CD8-positive, alpha-beta memory T cell (primary cell): ENCODE results near the gene ZSCAN21. TPM values are rescaled to one million over a fixed set of nuclear protein-coding genes. Genes with fewer than 3 reads are reported as not detected.
A peak's percentile ranks its signal among the peaks of the same experiment; 100 is the strongest.

Experiments used
- CTCF ChIA-PET: fragments of 350-600 bp; sonication (Branson Sonifier 250); formaldehyde crosslinking; loops from one replicate; lab custom pipeline; 2021; ENCODE audit warnings: antibody characterized with exemption; lab: Charles Lee
- POLR2A ChIA-PET: fragments of 350-600 bp; sonication (Branson Sonifier 250); formaldehyde crosslinking; loops from one replicate; lab custom pipeline; 2021; ENCODE audit warnings: antibody characterized with exemption; lab: Charles Lee
- DNase-seq, 5 donors: peaks; one replicate each; pipeline versions ENCODE4 v3.0.0 to v3.0.0-alpha.2; 2020 to 2022; ENCODE audit warnings: mixed read lengths in 1 of 5
- H3K27ac ChIP-seq: one replicate; pipeline ENCODE4 v1.7.0; 2013; ENCODE audit warnings: low read depth, mild to moderate bottlenecking, low read length, moderate library complexity
- H3K27me3 ChIP-seq: 2 replicates; pipeline ENCODE4 v1.7.0; 2013; ENCODE audit warnings: low read length, mild to moderate bottlenecking; ENCODE audit not compliant: insufficient read depth, poor library complexity, severe bottlenecking
- H3K36me3 ChIP-seq: 2 replicates; pipeline ENCODE4 v1.7.0; 2013; ENCODE audit warnings: mild to moderate bottlenecking, low read length, moderate library complexity; ENCODE audit not compliant: insufficient read depth
- H3K4me1 ChIP-seq: 2 replicates; pipeline ENCODE4 v1.7.0; 2013; ENCODE audit warnings: mild to moderate bottlenecking, low read length, moderate library complexity; ENCODE audit not compliant: insufficient read depth
- H3K4me3 ChIP-seq: 2 replicates; pipeline ENCODE4 v1.7.0; 2013; ENCODE audit warnings: mild to moderate bottlenecking, low read length
- H3K9me3 ChIP-seq: 2 replicates; pipeline ENCODE4 v1.7.0; 2013; ENCODE audit warnings: mild to moderate bottlenecking, low read length
- H3K27ac Mint-ChIP-seq, 8 donors: one replicate each; pipeline ENCODE4 v1.8.0; 2020 to 2021; ENCODE audit warnings: mixed read lengths in 8 of 8, mild to moderate bottlenecking in 6 of 8, inconsistent platforms in 3 of 8, moderate library complexity in 3 of 8
- H3K27me3 Mint-ChIP-seq, 2 donors: one replicate each; pipeline ENCODE4 v1.8.0; 2020 to 2021; ENCODE audit warnings: mixed read lengths in 2 of 2, mild to moderate bottlenecking in 1 of 2, moderate library complexity in 1 of 2
- H3K36me3 Mint-ChIP-seq, 3 donors: one replicate each; pipeline ENCODE4 v1.8.0; 2020 to 2021; ENCODE audit warnings: mixed read lengths in 3 of 3, inconsistent platforms in 1 of 3, mild to moderate bottlenecking in 1 of 3
- H3K4me1 Mint-ChIP-seq, 3 donors: one replicate each; pipeline ENCODE4 v1.8.0; 2020 to 2021; ENCODE audit warnings: mixed read lengths in 3 of 3, inconsistent platforms in 1 of 3, mild to moderate bottlenecking in 1 of 3
- H3K4me3 Mint-ChIP-seq, 7 donors: one replicate each; pipeline ENCODE4 v1.8.0; 2020 to 2021; ENCODE audit warnings: mixed read lengths in 7 of 7, mild to moderate bottlenecking in 6 of 7, moderate library complexity in 4 of 7, inconsistent platforms in 2 of 7
- H3K9me3 Mint-ChIP-seq, 5 donors: one replicate each; pipeline ENCODE4 v1.8.0; 2020 to 2022; ENCODE audit warnings: mixed read lengths in 5 of 5, mild to moderate bottlenecking in 3 of 5, moderate library complexity in 2 of 5, inconsistent platforms in 1 of 5
- polyA plus RNA-seq: library from polyadenylated mRNA; unstranded; fragments of 300-500 nt; fragmentation: Illumina TruSeq; gene quantifications from one replicate; pipeline ENCODE4 v1.2.3, GENCODE V29; 2021
- total RNA-seq, 2 experiments: library from RNA; stranded (reverse); gene quantifications; one replicate each; pipeline ENCODE4 v1.2.3, GENCODE V29; 2021

The ZSCAN21 gene
- total and polyA plus RNA-seq, 3 experiments from 2014 or later: 8.2 to 11.3 (median 10.7) TPM

- POLR2A ChIA-PET: no interaction called here
- Histone ChIP-seq H3K4me3 (no peak overlapping the region), H3K4me1 (peaks cover 6% of the 10 kb centered on the region), H3K9me3 (no peaks in the 10 kb centered on the region), H3K27me3 (no peaks in the 10 kb centered on the region), H3K27ac (no peak overlapping the region), H3K36me3 (peaks cover 7% of the 10 kb centered on the region)
- Mint-ChIP-seq H3K4me3 (peak overlapping the region in 1 of 7 donors; percentile 72), H3K27ac (peak overlapping the region in 2 of 8 donors; percentile 27 to 32), H3K4me1 (peaks cover 15 to 29% (median 18%) of the 10 kb centered on the region in 3 donors), H3K27me3 (peaks cover 0 to 4% of the 10 kb centered on the region in 2 donors), H3K36me3 (peaks cover 0 to 23% (median 4%) of the 10 kb centered on the region in 3 donors), H3K9me3 (no peaks in the 10 kb centered on the region)
- peak in 2 of 5 donors; percentile 27 to 46 for DNase-seq
- CTCF ChIA-PET: interaction anchor here (0.6 to 1.3 kb wide), 6 partner anchors 16 to 1593 kb away, joined by 3 to 5 read pairs (median 3); no protein-coding TSS in a partner anchor
These were observed 3.6 kb downstream of the ZSCAN21 start for GRCh38 chr7:100053215-100053614.

GRCh38 chr7:100057006-100057405 lies 7.4 kb downstream of the ZSCAN21 start:
- no peak for DNase-seq
- no peak overlapping the region for H3K27ac ChIP-seq
- H3K36me3 Mint-ChIP-seq: peaks cover 0 to 44% (median 7%) of the 10 kb centered on the region in 3 donors
- no peak overlapping the region for H3K4me3 ChIP-seq
- H3K4me3 Mint-ChIP-seq: no peak overlapping the region
- H3K4me1 Mint-ChIP-seq: peaks cover 2 to 4% (median 4%) of the 10 kb centered on the region in 3 donors
- ChIA-PET CTCF (interaction anchor here (1.0 kb wide), 1 partner anchor 24 kb away, joined by 3 read pairs; no protein-coding TSS in a partner anchor), POLR2A (no interaction called here)
- H3K9me3 ChIP-seq: no peaks in the 10 kb centered on the region
- H3K27ac Mint-ChIP-seq: no peak overlapping the region
- H3K9me3 Mint-ChIP-seq: no peaks in the 10 kb centered on the region
- peaks cover 7% of the 10 kb centered on the region for H3K36me3 ChIP-seq
- H3K27me3 Mint-ChIP-seq: no peaks in the 10 kb centered on the region
- H3K27me3 ChIP-seq: no peaks in the 10 kb centered on the region
- no peaks in the 10 kb centered on the region for H3K4me1 ChIP-seq

GRCh38 chr7:100059251-100059739 lies 9.7 kb downstream of the ZSCAN21 start:
- ChIA-PET POLR2A (no interaction called here), CTCF (no interaction called here)
- no peak overlapping the region for H3K4me3 Mint-ChIP-seq

DNA sequence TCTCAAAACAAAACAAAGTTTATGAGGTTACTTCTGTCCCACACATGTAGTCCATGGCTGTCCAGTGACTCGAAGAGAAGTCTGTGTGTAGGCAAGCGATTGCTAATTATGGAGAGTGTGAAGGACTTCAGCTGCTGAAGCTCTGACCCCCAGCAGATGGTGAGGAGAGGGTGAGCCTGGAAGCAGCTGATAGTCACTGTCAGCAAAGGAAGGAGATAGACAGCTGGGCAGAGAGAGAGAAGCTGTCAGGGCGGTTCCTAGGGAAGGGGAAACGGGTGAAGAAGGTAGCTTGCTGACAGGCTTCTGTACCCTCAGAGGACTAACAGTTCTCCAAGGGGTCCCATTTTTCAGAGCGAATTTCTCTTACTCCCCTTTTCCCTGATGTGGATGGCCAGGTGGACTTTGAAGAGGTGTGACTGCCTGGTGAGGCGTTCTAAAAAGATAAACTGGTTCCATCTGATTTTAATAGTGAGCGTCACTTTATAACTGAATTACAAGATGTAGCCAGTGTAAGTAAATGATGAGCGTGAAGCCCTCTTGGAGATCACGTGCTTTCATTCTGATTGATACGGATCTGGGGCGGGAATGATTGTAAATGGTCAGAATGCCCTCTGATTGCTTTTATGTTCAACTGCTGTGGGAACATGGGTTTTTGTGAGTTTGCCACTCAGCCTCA lies 12.1 kb downstream of the ZSCAN21 start:
- Histone ChIP-seq H3K4me1 (no peaks in the 10 kb centered on the region), H3K4me3 (no peak overlapping the region), H3K36me3 (peaks cover 11% of the 10 kb centered on the region), H3K9me3 (no peaks in the 10 kb centered on the region), H3K27ac (no peak overlapping the region), H3K27me3 (no peaks in the 10 kb centered on the region)
- Mint-ChIP-seq H3K27ac (peak overlapping the region in 1 of 8 donors; percentile 38), H3K36me3 (peaks cover 0 to 70% (median 10%) of the 10 kb centered on the region in 3 donors), H3K9me3 (no peaks in the 10 kb centered on the region), H3K4me1 (peaks cover 0 to 4% (median 0%) of the 10 kb centered on the region in 3 donors), H3K4me3 (no peak overlapping the region), H3K27me3 (no peaks in the 10 kb centered on the region)
- no peak for DNase-seq
- POLR2A ChIA-PET: no interaction called here
- CTCF ChIA-PET: interaction anchor here (1.2 kb wide), 1 partner anchor 11 kb away, joined by 3 read pairs; no protein-coding TSS in a partner anchor

More at GRCh38 chr7:100059251-100059739, 9.7 kb downstream of the ZSCAN21 start:
- H3K9me3 Mint-ChIP-seq: no peaks in the 10 kb centered on the region
- peaks cover 0 to 4% (median 0%) of the 10 kb centered on the region in 3 donors for H3K4me1 Mint-ChIP-seq
- H3K27ac ChIP-seq: no peak overlapping the region
- H3K27ac Mint-ChIP-seq: no peak overlapping the region
- peaks cover 0 to 56% (median 8%) of the 10 kb centered on the region in 3 donors for H3K36me3 Mint-ChIP-seq
- DNase-seq: no peak
- H3K36me3 ChIP-seq: peaks cover 11% of the 10 kb centered on the region
- no peaks in the 10 kb centered on the region for H3K4me1 ChIP-seq
- H3K27me3 Mint-ChIP-seq: no peaks in the 10 kb centered on the region
- H3K27me3 ChIP-seq: no peaks in the 10 kb centered on the region
- no peaks in the 10 kb centered on the region for H3K9me3 ChIP-seq
- no peak overlapping the region for H3K4me3 ChIP-seq

- Mint-ChIP-seq H3K9me3 (peaks cover 0 to 2% (median 0%) of the 10 kb centered on the region in 5 donors), H3K4me1 (peaks cover 0 to 4% (median 0%) of the 10 kb centered on the region in 3 donors), H3K4me3 (no peak overlapping the region), H3K27ac (no peak overlapping the region), H3K36me3 (peaks cover 0 to 61% (median 8%) of the 10 kb centered on the region in 3 donors), H3K27me3 (no peaks in the 10 kb centered on the region)
- DNase-seq: no peak
- ChIA-PET CTCF (no interaction called here), POLR2A (no interaction called here)
- no peaks in the 10 kb centered on the region for H3K4me1 ChIP-seq
- no peak overlapping the region for H3K4me3 ChIP-seq
- H3K9me3 ChIP-seq: no peaks in the 10 kb centered on the region
- H3K27ac ChIP-seq: no peak overlapping the region
- peaks cover 4% of the 10 kb centered on the region for H3K36me3 ChIP-seq
- H3K27me3 ChIP-seq: no peaks in the 10 kb centered on the region
These were observed 13.8 kb downstream of the ZSCAN21 start for GRCh38 chr7:100063376-100063775.

GRCh38 chr7:100064162-100064561 lies 14.6 kb downstream of the ZSCAN21 start:
- DNase-seq: no peak
- Histone ChIP-seq H3K27me3 (no peaks in the 10 kb centered on the region), H3K9me3 (no peaks in the 10 kb centered on the region), H3K36me3 (peaks cover 4% of the 10 kb centered on the region), H3K4me3 (no peak overlapping the region), H3K4me1 (no peaks in the 10 kb centered on the region), H3K27ac (no peak overlapping the region)
- H3K27ac Mint-ChIP-seq: no peak overlapping the region
- H3K4me3 Mint-ChIP-seq: no peak overlapping the region
- peaks cover 0 to 4% (median 0%) of the 10 kb centered on the region in 3 donors for H3K4me1 Mint-ChIP-seq
- ChIA-PET CTCF (no interaction called here), POLR2A (no interaction called here)
- H3K27me3 Mint-ChIP-seq: no peaks in the 10 kb centered on the region
- H3K9me3 Mint-ChIP-seq: peaks cover 0 to 2% (median 0%) of the 10 kb centered on the region in 5 donors
- H3K36me3 Mint-ChIP-seq: peaks cover 0 to 53% (median 8%) of the 10 kb centered on the region in 3 donors

DNA sequence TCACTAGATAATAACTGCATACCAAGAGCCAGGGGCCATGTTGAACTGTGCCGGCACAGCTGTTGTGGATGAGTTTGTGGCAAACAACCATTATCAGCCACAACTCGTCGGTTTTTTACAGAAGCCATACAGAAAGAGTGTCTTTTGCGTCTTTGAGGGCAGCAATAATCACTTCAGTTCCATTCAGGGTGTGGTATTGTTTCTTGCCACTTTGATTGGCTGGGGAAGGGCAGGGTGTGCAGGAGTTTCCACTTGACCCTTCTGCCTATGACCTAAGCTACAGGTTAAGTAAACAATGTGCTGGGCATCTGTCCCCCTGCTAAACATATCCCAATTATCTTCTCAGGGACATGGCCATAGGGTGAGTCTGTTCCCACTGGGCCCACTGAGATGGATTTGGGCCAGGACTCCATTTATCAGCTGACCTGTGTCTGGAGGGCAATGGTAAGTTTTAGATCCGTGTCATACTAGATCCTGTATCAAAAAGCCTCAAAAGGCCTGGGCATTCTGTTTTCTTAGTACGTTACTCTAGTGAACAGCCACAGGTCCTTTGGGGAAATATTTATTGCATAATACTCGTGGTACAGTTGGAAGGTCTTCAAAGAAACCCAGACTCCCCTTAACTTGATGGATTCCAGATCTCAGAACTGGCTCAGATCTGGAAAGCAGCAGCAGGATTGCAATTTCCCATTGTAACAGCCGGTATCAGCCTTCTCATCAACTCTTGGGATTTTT lies 16.0 kb downstream of the ZSCAN21 start:
- no peaks in the 10 kb centered on the region for H3K27me3 ChIP-seq
- no peak overlapping the region for H3K27ac ChIP-seq
- H3K9me3 ChIP-seq: peaks cover 6% of the 10 kb centered on the region
- Mint-ChIP-seq H3K36me3 (peaks cover 11 to 59% (median 12%) of the 10 kb centered on the region in 3 donors), H3K27ac (no peak overlapping the region), H3K4me3 (no peak overlapping the region), H3K4me1 (no peaks in the 10 kb centered on the region), H3K9me3 (peaks cover 0 to 6% (median 4%) of the 10 kb centered on the region in 5 donors), H3K27me3 (no peaks in the 10 kb centered on the region)
- ChIA-PET POLR2A (no interaction called here), CTCF (no interaction called here)
- DNase-seq: no peak
- no peak overlapping the region for H3K4me3 ChIP-seq
- H3K36me3 ChIP-seq: peaks cover 10% of the 10 kb centered on the region
- no peaks in the 10 kb centered on the region for H3K4me1 ChIP-seq
